Fibroblast of skin of back (primary cell): Measurements from ENCODE around the gene PIP5K1B.

ENCODE experiments used
- DNase-seq: peaks from one replicate; pipeline ENCODE4 v3.0.0-alpha.2; 2013

PIP5K1B gene

GRCh38 chr9:68708513-68708912 lies 3.5 kb downstream of the PIP5K1B start:
- no peak for DNase-seq

GRCh38 chr9:68709291-68710110 lies 4.5 kb downstream of the PIP5K1B start:
- DNase-seq, result no peak

GRCh38 chr9:68710111-68710471 lies 5.1 kb downstream of the PIP5K1B start:
- DNase-seq, result no peak

- DNase-seq, result no peak
Measured at GRCh38 chr9:68711281-68711680, 6.2 kb downstream of the PIP5K1B start.

GRCh38 chr9:68711932-68712331 lies 6.9 kb downstream of the PIP5K1B start:
- DNase-seq, result no peak

- DNase-seq, result no peak
Measured at GRCh38 chr9:68714416-68715180, 9.6 kb downstream of the PIP5K1B start.

GRCh38 chr9:68715181-68715456 lies 10.1 kb downstream of the PIP5K1B start:
- DNase-seq, result no peak

GRCh38 chr9:68717552-68718443 lies 12.8 kb downstream of the PIP5K1B start:
- DNase-seq, result no peak

GRCh38 chr9:68719847-68720246 lies 14.8 kb downstream of the PIP5K1B start:
- DNase-seq, result no peak

GRCh38 chr9:68720656-68721313 lies 15.7 kb downstream of the PIP5K1B start:
- no peak for DNase-seq

- no peak for DNase-seq
Measured at GRCh38 chr9:68721666-68722330, 16.8 kb downstream of the PIP5K1B start.

GRCh38 chr9:68725070-68725469 lies 20.0 kb downstream of the PIP5K1B start:
- DNase-seq, result no peak

GRCh38 chr9:68726489-68726888 lies 21.4 kb downstream of the PIP5K1B start:
- no peak for DNase-seq

- no peak for DNase-seq
Measured at GRCh38 chr9:68727636-68728035, 22.6 kb downstream of the PIP5K1B start.

- DNase-seq, result no peak
Measured at GRCh38 chr9:68728731-68729130, 23.7 kb downstream of the PIP5K1B start.

- no peak for DNase-seq
Measured at GRCh38 chr9:68730570-68731235, 25.7 kb downstream of the PIP5K1B start.

GRCh38 chr9:68731857-68732256 lies 26.8 kb downstream of the PIP5K1B start:
- DNase-seq, result no peak

- DNase-seq, result no peak
Measured at GRCh38 chr9:68732405-68733020, 27.5 kb downstream of the PIP5K1B start.

GRCh38 chr9:68733021-68733405 lies 28.0 kb downstream of the PIP5K1B start:
- no peak for DNase-seq

GRCh38 chr9:68738358-68738757 lies 33.3 kb downstream of the PIP5K1B start:
- DNase-seq, result no peak

- no peak for DNase-seq
Measured at GRCh38 chr9:68739621-68740174, 34.7 kb downstream of the PIP5K1B start.
